Activated effector memory CD4-positive, alpha-beta T cell treated with anti-CD3 and anti-CD28 coated beads, Interleukin-2, amount 50 U/mL, for 16 hours (primary cell): ENCODE data around the gene CCDC148.
"Not testable (repeated sequence)": the region's sequence is repeated elsewhere in the genome, so short reads cannot be mapped to it uniquely, and the experiment has no call there.

Experiments
- DNase-seq: peaks from one replicate; pipeline ENCODE4 v3.0.0-alpha.2; 2020

Gene CCDC148

DNA sequence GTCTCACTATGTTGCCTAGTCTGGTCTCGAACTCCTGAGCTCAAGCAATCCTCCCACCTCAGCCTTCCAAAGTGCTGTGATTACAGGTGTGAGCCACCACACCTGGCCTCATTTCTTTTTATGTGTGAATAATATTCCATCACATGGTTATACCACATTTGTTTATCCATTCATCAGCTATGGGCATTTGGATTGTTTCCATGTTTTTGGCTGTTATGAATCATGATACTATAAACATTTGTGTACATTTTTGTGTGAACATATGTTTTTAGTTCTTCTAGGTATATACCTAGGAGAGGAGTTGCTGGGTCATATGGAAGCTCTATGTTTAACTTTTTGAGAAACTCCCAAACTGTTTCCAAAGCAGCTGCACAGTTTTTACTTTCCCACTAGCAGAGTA, 24.6 kb upstream of the CCDC148 start:
- DNase-seq: no peak

DNA sequence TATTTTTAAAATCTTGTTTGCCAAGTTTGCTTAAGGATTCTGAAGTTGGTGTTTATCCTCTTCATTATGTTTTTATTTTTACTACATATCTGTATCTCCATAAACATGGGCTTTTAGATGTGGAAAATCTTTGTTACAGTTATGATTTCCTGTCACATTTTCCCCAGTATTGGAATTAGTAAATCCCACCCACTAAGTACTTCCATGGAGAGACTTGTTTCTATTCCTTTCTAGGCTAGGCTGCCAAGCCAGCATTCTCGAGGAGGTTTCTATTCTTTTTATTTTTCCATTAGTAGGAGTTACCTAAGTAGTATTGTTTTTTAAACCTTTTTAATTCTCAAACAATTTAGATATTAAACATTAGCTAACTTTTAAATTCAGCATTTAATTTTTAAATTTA, 22.3 kb upstream of the CCDC148 start:
- no peak for DNase-seq

DNA sequence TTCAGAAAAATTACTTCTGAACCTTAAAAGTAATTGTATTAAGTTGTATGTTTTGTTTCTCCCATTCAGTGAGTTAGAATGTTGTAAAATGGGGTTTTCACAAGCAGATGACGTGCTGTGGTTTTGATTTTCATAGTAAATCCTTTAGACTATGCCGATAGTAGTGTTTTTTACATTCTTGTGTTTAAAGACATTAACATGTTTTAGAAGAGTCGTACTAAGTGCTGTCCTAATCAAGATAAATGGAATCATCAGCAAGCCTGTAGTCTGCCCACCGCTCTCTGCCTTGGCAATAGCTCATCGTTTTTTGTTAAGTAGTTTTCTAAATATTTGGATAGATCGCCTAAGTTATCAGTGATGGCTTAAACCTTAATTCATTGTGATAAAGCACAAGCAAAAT, 21.7 kb upstream of the CCDC148 start:
- DNase-seq: no peak

DNA sequence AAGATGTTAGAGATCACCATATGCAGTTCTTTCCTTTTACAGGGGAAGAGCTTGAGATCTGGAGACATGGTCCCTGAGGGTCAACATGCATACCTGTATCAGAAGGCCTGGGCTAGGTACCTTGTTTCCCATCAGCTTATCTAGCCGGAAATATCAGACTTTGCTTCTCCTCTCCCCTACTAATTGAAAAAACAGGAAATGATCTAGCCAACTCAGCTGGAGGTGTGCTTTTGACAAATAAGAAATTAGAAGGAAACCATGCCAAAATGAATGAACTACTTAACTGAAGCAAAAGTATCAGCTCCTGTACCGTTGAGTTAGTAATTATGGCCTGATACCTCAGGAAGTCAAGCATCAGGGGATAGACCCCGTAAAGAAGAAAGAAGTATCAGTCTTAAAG, 20.6 kb upstream of the CCDC148 start:
- DNase-seq: no peak

DNA sequence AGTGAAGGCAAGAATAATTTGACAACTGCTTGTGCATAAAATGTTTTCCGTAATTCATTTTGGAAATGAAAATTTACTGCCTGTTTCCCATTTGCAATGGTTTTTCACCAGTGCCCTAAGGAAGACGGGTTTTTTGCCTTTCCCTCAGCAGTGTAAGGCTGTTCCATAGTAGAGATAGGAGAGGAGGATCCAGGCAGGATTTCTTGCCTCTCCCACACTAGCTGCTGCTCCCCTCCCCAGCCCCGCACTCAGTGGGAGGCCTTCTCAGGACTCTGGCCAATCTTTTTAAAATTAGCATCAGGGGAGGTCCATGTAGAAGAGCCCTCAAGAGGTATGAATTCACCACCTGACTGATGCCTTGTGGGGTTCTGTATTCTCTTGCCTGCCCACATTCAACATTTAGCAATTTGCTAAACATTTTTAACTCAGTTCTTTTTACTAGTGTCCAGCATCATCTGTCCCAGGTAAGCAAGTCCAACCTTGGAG, 18.0 kb upstream of the CCDC148 start:
- not testable (repeated sequence) for DNase-seq

DNA sequence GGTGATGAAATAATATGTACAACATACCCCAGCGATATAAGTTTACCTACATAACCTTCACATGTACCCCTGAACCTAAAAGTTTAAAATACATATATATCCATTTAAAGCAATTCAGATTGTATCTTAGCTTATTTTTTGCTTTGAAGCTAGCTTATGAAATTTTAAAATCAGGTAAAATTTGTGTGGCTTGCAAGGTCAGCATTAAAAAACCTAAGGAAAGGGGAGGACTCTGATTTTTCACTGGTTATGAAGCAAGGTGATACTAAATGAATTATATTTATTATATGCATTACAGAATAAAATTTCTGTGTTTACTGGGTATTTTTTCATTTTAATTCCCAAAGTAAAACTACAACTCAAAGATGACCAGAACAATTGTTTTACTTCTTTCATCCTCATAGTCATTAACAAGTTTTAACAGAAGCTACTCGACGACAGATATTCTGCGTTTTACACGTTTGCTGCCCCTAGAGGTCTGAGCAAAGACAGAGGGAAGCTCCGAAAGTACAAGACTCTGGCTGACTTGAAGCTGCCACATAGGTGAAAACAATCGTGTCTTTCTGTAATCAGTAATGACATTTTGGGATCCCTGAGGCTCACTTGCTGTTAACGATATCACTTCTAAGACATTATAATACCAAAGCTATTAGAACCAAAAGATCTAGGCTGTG, 17.3 kb upstream of the CCDC148 start:
- no peak for DNase-seq

DNA sequence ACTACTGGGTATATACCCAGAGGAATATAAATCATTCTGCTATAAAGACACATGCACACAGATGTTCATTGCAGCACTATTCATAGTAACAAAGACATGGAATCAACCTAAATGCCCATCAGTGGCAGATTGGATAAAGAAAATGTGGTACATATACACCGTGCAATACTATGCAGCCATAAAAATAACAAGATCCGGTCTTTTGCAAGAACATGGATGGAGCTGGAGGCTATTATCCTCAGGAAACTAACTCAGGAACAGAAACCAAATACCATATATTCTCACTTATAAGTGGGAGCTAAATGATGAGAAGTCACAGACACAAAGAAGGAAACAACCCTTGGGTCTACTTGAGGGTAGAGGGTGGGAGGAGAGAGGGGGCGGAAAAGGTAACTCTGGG, 16.7 kb upstream of the CCDC148 start:
- not testable (repeated sequence) for DNase-seq

DNA sequence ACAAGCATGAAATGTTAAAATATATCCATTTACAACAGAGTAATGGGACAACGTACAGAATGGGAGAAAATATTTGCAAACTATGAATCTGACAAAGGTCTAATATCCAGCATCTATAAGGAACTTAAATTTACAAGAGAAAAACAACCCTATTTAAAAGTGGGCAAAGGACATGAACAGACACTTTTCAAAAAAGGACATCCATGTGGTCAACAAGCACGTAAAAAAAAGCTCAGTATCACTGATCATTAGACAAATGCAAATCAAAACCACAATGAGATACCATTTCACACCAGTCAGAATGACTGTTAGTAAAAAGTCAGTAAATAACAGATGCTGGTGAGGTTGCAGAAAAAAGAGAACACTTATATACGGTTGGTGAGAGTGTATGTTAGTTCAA, 16.3 kb upstream of the CCDC148 start:
- not testable (repeated sequence) for DNase-seq

DNA sequence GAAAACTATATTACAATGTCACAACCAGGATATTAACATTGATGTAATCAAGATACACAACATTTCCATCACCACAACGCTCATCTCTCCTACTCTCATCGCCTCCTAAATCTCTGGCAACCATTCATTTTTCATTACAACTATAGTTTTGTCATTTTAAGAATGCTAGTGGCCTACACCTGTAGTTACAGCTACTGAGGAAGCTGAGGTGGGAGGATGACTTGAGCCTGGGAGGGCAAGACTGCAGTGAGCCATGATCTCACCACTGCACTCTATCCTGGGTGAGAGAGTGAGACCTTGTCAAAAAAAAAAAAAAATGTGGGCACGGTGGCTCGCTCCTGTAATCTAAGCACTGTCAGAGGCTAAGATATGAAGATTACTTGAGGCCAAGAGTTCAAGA, 10.7 kb upstream of the CCDC148 start:
- no peak for DNase-seq

DNA sequence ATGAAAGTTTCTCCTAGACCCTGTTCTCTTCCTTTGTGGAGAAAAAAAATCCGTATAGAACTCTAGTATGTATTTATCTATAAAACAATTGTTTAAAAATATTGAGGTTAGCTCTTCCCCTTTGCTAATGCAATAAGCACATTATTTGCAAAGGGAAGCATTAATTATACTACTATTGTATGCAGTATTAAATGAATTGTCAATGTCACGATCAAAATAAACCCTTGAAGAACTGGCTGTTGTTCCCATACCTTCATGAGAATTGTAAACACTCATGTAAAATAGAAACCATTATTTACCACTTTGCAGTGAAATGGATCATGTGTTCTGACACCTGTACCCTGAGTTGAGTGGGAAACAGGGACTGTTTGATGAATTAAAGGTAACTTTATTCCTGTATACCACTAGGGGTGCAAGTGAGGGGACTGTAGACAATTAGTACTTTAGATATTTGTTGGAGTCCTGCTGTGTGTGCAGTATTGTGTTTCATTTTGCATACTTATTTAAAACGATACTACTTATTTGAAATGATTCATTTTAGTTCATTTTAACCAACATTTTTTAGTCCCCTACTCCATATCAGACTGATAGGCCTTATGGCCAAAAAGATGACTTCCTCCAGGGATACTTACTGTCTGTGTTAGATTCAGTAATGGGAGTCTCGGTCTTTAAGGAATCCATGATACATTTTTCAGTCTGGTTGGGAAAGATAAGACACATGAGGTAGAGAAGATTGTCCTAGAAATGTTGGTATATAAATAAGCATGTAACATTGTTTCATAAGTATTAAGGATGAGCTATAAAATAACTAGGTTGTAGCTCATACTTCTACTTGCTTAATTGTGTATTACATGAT, 8.1 kb upstream of the CCDC148 start:
- DNase-seq: no peak

DNA sequence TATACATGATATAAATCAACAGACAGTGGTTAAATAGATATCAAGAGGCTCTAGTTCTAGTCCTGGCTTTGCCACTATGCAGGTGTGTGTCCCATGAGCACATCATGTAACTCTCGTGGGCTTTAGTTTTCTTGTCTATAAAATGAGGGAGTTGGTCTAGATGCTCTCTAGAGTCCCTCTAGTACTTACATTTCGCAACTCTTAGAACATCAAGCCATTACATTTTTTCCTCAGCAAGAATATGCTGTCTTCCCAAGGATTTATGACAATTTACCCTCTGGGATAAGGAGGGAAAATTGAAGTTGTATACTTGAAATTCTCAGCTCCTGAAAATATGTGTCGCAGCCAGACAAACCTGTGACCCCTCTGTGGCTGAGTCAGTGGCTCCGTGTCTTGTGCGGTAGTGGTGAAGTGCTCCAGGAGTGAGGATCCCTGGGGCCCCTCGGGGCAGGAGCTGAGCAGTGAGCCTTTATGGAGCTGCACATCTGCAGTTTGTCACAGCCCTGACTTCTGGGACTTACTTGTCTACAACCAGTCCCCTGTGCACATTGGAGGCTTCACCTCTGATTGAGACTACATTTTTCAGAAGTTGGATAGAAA, 7.0 kb upstream of the CCDC148 start:
- DNase-seq: no peak

DNA sequence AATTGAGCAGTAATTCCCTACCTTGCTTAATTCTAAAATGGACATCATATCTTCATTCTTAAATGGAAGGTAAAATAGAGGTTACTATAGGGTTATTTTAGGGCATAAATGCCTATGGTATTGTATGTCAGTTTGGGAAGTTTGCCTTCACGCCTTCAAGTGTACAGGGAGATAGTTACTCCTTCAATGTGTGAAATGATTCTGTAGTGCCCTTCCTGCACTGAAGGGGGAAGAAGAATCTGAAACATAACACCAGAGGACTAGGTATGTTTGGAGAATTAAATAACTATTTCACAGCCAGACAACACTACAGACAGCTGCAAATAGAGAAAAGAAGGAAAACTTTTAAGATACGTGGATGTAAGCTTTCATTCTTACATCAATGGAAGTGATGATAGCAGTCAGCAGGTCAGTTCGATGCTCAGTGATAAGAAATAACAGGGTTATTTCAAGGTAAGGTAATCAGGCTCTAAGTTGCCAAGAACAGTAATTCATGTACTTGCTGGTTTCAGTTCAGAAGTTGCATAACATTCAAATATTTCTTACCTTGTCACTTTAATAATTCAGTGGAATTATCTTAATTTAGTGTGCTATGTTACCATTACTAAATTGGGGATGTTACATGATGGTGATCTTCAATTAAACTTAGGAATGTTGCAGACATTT, 4.2 kb upstream of the CCDC148 start:
- no peak for DNase-seq

DNA sequence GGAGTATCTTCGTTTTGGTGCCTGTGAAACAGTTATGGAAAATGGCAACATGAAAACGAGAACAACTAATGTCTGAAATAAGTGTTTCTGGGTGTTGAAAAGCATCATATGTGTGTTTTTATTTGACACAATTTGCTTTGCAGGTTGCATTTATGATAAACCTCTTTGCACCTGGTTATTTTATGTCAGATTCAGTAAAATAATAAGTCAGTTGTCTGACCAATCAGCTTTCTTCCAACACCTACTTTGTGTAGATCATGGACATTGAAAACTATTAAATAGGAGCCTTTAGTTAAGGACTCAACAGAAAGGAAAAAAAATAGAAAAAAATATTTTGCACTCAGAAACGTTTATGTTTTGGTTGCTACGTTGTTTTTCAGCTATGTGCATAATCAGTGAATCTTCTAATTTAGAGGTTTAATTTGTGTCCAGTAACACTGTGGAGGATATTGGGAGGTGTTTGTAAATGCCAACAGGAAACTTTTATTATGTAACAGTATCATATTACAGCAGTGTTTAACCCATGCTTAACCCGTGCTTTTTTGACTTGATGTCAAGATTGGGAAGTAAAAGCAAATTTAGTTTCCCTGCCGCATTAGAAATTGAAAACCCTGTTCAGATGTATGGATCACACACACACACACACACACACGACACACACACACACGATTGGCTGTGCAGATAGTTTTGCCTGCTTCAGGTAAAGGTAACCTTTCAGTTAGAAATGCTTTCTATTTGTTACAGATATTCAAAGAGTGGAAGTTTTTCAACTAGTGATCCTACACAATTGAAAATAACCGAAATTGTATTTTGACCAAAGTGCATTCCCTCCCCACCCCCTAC, 2.8 kb upstream of the CCDC148 start:
- no peak for DNase-seq

DNA sequence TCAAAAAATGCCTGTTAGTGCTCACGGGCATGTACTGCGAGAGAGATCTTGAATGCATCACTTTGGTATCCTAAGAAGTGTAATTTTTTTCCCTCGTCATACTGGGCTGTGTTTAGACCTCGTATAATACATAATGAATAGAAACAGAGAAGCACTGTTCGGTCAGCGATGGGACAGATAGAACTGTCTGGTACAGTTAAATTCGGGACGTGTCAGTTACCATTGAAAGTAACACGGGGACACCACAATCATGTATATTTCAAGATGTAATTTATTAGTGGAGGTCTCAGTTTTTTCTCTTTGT, 2.0 kb upstream of the CCDC148 start:
- no peak for DNase-seq

DNA sequence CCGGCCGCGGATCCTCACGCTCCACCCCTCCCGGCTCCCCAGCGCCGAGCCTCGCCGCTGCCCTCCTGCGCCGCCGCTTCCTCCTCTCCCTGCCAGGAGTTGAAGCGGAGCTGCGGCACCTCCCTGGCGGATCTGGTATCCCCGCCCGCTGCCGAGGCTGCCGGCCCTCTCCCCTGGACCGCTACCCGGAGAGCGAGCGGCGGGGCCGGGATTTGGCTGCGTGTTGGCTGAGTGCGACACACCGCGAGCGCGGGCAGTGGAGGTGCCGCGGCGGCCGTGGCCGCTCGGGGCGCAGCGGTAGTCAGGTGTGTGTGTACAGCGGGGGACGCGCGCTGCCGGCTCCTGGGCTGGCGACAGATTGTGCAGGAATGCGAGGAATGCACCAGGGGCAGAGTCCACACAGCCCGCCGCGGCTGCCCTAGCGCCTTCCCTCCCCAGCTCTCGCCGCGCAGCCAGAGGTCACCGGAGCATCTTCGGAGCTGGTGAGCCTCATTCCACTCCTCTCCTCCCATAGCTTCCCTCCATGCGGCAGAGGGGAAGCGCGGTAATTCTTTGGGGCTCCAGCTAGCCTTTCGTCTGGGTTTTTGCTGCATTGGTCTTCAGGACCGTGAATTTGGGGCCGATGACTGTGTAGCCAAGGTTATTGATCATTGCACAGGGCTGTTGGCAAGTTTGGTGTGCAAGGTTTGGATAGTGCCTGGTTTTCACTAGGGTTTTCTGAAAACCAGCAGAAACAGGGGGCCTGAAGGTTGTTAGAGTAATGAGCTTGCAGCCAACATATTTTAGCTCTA, 1.5 kb upstream of the CCDC148 start:
- DNase-seq: no peak

DNA sequence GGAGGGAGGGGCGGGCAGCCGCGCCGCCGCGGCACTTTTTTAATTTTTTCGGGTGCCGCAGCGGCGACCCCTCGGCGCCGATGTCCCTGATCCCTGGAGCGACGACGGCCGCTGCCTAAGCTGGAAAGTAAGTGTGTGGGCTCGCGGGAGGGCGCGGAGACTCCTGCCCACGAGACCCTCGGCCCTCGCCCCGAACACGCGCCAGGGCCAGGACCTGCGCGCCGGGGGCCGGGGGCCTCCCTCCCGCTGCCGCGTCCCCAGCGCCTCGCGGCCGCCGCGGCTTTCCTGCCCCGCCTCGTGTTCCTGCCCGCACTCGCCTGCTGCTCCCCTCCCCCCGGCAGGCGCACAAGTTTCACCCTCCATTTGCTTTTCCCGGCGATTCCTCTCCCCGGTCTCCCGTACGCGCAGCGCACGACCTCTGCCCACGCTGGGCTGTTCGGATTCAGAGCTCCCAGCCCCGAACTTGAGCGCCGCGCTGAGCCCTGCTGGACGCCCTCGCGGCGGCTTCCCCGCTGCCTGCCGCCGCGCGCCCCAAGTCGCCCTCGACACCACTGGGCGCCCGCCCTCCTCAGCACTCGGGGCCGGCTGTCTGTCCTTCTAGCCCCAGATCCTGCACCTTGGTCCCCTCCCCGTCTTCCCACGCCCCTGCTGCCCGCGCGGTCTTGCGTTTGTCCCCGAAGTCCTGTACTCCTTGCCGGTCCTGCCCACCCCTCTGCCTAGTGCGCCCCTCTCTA, 706 bp upstream of the CCDC148 start:
- DNase-seq: peak; percentile 85

DNA sequence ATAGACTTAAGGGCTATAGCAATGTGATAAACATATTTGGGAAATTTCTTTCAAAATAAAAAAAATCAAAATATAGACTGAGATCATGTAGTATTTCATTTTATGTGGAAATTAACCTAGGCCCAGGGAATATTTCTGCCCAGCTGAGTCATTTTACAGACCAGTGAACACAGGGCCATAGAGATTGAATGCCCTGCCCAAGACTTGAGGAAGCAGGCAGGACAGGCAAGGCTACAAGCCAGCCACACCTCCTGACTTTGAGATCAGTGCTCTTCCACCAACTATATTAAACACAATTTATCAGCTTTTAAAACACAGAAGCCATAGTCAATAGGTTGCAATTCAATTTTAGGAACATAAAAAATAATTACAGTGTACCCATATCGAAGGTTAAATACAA, 12.9 kb downstream of the CCDC148 start:
- DNase-seq: no peak

DNA sequence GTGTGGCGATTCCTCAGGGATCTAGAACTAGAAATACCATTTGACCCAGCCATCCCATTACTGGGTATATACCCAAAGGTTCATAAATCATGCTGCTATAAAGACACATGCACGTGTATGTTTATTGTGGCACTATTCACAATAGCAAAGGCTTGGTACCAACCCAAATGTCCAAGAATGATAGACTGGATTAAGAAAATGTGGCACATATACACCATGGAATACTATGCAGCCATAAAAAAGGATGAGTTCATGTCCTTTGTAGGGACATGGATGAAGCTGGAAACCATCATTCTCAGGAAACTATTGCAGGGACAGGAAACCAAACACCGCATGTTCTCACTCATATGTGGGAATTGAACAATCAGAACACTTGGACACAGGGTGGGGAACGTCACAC, 17.5 kb downstream of the CCDC148 start:
- DNase-seq: not testable (repeated sequence)

DNA sequence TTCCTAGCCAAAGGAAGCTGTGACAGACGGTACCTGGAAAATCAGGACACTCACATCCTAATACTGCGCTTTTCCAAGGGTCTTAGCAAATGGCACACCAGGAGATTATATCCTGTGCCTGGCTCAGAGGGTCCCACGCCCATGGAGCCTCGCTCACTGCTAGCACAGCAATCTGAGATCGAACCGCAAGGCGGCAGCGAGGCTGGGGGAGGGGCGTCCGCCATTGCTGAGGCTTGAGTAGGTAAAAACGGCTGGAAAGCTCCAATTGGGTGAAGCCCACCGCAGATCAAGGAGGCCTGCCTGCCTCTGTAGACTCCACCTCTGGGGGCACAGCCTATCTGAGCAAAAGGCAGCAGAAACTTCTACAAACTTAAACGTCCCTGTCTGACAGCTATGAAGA, 22.8 kb downstream of the CCDC148 start:
- not testable (repeated sequence) for DNase-seq

DNA sequence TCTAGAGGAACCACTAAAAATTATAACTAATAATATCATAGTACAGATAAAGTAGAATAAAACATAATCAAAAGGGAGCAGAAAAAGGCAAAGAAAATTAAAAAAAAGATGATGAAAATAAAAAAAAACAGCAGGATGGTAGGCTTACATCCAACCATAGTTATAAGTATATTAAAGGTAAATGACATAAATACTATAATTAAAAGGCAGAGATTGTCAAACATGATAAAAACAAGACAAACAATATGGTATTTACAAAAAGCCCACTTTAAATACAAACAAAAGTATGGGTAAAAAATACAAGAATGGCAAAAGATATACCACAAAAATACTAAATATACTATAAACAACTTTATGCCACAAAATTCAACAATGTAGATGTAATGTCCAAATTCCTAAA, 24.4 kb downstream of the CCDC148 start:
- no peak for DNase-seq

DNA sequence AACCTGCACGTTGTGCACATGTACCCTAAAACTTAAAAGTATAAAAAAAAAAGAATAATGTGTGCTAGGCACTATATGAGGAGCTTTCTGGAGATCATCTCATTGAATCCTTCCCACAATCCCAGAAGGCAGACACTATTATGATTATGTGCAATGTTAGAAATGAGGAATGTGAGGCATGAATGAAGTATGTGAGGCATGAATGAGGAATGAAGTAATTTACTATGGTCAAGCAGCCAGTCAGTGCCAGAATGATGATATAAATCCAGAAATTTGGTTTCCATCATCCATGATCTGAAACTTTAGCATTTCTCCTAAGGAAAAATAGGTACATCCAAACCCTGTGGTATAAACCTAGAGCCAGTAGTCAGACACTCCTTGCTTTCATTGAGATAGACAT, 42.0 kb downstream of the CCDC148 start:
- DNase-seq: no peak
